SK-N-SH treated with all-trans-retinoic acid at 6 μM for 48 hours (cell line): ENCODE measurements around the gene SPAG4.

Experiments
- ATAC-seq: fragments of 200-7000 bp; cut with Tn5 transposase; 3 replicates; pipeline ENCODE4 v1.9.1; 2020; ENCODE audit warnings: mild to moderate bottlenecking, moderate library complexity
- ARNTL ChIP-seq: fragments of 450-650 bp; formaldehyde crosslinking; IDR thresholded peaks from 2 replicates; pipeline ENCODE4 v1.5.0; 2020; ENCODE audit warnings: low read depth, mild to moderate bottlenecking, moderate library complexity, borderline replicate concordance
- BACH2 ChIP-seq: fragments of 250-450 bp; sonication (Bioruptor Pico); IDR thresholded peaks from 2 replicates; pipeline ENCODE4 v1.9.0; 2021; ENCODE audit warnings: mild to moderate bottlenecking, borderline replicate concordance
- CSDC2 ChIP-seq: fragments of 250-450 bp; sonication (Bioruptor Pico); IDR thresholded peaks from 2 replicates; pipeline ENCODE4 v1.5.0; 2020; ENCODE audit warnings: mild to moderate bottlenecking, moderate library complexity
- ESRRG ChIP-seq: fragments of 250-450 bp; sonication (Bioruptor Pico); IDR thresholded peaks from 2 replicates; pipeline ENCODE4 v1.6.1; 2021; ENCODE audit warnings: mild to moderate bottlenecking
- GLIS3 ChIP-seq: fragments of 250-450 bp; sonication (Bioruptor Pico); IDR thresholded peaks from 2 replicates; pipeline ENCODE4 v1.5.0; 2020; ENCODE audit warnings: mild to moderate bottlenecking, moderate library complexity
- ISL1 ChIP-seq: fragments of 250-450 bp; sonication (Bioruptor Pico); IDR thresholded peaks from 2 replicates; pipeline ENCODE4 v2.1.2; 2022; ENCODE audit warnings: mild to moderate bottlenecking, moderate library complexity
- OSR1 ChIP-seq: fragments of 250-450 bp; sonication (Bioruptor Pico); IDR thresholded peaks from 2 replicates; pipeline ENCODE4 v1.8.0; 2022; ENCODE audit warnings: moderate library complexity, mild to moderate bottlenecking, inconsistent platforms
- PPARA ChIP-seq: fragments of 250-450 bp; sonication (Bioruptor Pico); IDR thresholded peaks from 2 replicates; pipeline ENCODE4 v1.5.0; 2020; ENCODE audit warnings: mild to moderate bottlenecking, borderline replicate concordance
- SNAI2 ChIP-seq: fragments of 250-450 bp; sonication (Bioruptor Pico); IDR thresholded peaks from 2 replicates; pipeline ENCODE4 v1.5.0; 2020; ENCODE audit warnings: mild to moderate bottlenecking, moderate library complexity
- TCF4 ChIP-seq: fragments of 250-450 bp; sonication (Bioruptor Pico); IDR thresholded peaks from 2 replicates; pipeline ENCODE4 v1.8.0; 2021; ENCODE audit warnings: mild to moderate bottlenecking, moderate library complexity, borderline replicate concordance
- TOX ChIP-seq: fragments of 250-450 bp; sonication (Bioruptor Pico); IDR thresholded peaks from 2 replicates; pipeline ENCODE4 v1.8.0; 2021; ENCODE audit warnings: mild to moderate bottlenecking, moderate library complexity, borderline replicate concordance
- ZC3H10 ChIP-seq: fragments of 250-450 bp; sonication (Bioruptor Pico); IDR thresholded peaks from 2 replicates; pipeline ENCODE4 v1.5.1; 2021; ENCODE audit warnings: mild to moderate bottlenecking, moderate library complexity
- ZFP3 ChIP-seq: fragments of 250-450 bp; sonication (Bioruptor Pico); IDR thresholded peaks from 2 replicates; pipeline ENCODE4 v1.5.0; 2020; ENCODE audit warnings: mild to moderate bottlenecking, moderate library complexity
- ZFP30 ChIP-seq: fragments of 450-650 bp; formaldehyde crosslinking; IDR thresholded peaks from 2 replicates; pipeline ENCODE4 v1.5.0; 2022; ENCODE audit warnings: mild to moderate bottlenecking, moderate library complexity
- ZNF565 ChIP-seq: fragments of 450-650 bp; formaldehyde crosslinking; conservative IDR thresholded peaks from 2 replicates; pipeline ENCODE4 v1.5.0; 2020; ENCODE audit warnings: low read depth, mild to moderate bottlenecking, moderate library complexity
- ZNF70 ChIP-seq: fragments of 450-650 bp; formaldehyde crosslinking; IDR thresholded peaks from 2 replicates; pipeline ENCODE4 v1.5.0; 2020; ENCODE audit warnings: mild to moderate bottlenecking, moderate library complexity
- ZNF8 ChIP-seq: fragments of 450-650 bp; formaldehyde crosslinking; IDR thresholded peaks from 2 replicates; pipeline ENCODE4 v1.5.0; 2020; ENCODE audit warnings: mild to moderate bottlenecking, moderate library complexity
- TF ChIP-seq, protein P1 (sequence below): fragments of 250-450 bp; sonication (Bioruptor Pico); IDR thresholded peaks from 2 replicates; pipeline ENCODE4 v1.5.1; 2021; ENCODE audit warnings: mild to moderate bottlenecking, moderate library complexity
- TF ChIP-seq, protein P2 (sequence below): fragments of 250-450 bp; sonication (Bioruptor Pico); IDR thresholded peaks from 2 replicates; pipeline ENCODE4 v1.8.0; 2020; ENCODE audit warnings: mild to moderate bottlenecking, moderate library complexity, borderline replicate concordance
- TF ChIP-seq, protein P3 (sequence below): fragments of 250-450 bp; sonication (Bioruptor Pico); IDR thresholded peaks from 2 replicates; pipeline ENCODE4 v1.8.0; 2021; ENCODE audit warnings: low read depth, mild to moderate bottlenecking, moderate library complexity, borderline replicate concordance
- TF ChIP-seq, protein P4 (sequence below): fragments of 250-450 bp; sonication (Bioruptor Pico); IDR thresholded peaks from 2 replicates; pipeline ENCODE4 v1.5.1; 2020; ENCODE audit warnings: low read depth, mild to moderate bottlenecking, moderate library complexity
- TF ChIP-seq, protein P5 (sequence below): fragments of 250-450 bp; sonication (Bioruptor Pico); IDR thresholded peaks from 2 replicates; pipeline ENCODE4 v1.5.0; 2020; ENCODE audit warnings: mild to moderate bottlenecking, moderate library complexity

The SPAG4 gene

DNA sequence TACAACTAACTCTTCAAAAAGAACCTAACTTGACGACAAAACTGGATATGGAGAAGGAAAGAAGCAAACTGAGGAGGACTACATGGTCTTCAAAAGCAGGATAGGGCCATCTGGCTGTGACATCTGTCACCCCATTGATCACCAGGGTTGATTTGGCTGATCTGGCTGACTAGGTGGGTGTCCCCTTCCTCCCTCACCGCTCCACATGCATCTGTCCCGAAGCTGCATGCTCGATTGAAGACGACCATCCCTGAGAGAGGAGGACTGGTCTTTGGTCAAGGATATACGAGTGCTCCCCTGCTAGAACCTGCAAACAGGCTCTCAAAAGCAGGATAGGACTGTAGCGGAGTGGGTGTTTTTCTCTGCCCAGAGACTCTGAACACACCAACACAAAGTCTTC, 27.4 kb downstream of the SPAG4 start:
- TF ChIP-seq ZC3H10 (CRISPR knock-in tag) (no peak), OSR1 (no peak), ISL1 (CRISPR knock-in tag) (no peak), ZNF70 (CRISPR knock-in tag) (no peak), ARNTL (no peak), ESRRG (CRISPR knock-in tag) (no peak)
- TF ChIP-seq, protein P1, sequence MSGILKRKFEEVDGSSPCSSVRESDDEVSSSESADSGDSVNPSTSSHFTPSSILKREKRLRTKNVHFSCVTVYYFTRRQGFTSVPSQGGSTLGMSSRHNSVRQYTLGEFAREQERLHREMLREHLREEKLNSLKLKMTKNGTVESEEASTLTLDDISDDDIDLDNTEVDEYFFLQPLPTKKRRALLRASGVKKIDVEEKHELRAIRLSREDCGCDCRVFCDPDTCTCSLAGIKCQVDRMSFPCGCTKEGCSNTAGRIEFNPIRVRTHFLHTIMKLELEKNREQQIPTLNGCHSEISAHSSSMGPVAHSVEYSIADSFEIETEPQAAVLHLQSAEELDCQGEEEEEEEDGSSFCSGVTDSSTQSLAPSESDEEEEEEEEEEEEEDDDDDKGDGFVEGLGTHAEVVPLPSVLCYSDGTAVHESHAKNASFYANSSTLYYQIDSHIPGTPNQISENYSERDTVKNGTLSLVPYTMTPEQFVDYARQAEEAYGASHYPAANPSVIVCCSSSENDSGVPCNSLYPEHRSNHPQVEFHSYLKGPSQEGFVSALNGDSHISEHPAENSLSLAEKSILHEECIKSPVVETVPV (CRISPR knock-in tag): no peak
- TF ChIP-seq, protein P2, sequence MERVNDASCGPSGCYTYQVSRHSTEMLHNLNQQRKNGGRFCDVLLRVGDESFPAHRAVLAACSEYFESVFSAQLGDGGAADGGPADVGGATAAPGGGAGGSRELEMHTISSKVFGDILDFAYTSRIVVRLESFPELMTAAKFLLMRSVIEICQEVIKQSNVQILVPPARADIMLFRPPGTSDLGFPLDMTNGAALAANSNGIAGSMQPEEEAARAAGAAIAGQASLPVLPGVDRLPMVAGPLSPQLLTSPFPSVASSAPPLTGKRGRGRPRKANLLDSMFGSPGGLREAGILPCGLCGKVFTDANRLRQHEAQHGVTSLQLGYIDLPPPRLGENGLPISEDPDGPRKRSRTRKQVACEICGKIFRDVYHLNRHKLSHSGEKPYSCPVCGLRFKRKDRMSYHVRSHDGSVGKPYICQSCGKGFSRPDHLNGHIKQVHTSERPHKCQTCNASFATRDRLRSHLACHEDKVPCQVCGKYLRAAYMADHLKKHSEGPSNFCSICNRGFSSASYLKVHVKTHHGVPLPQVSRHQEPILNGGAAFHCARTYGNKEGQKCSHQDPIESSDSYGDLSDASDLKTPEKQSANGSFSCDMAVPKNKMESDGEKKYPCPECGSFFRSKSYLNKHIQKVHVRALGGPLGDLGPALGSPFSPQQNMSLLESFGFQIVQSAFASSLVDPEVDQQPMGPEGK (CRISPR knock-in tag): no peak
- TF ChIP-seq, protein P3, sequence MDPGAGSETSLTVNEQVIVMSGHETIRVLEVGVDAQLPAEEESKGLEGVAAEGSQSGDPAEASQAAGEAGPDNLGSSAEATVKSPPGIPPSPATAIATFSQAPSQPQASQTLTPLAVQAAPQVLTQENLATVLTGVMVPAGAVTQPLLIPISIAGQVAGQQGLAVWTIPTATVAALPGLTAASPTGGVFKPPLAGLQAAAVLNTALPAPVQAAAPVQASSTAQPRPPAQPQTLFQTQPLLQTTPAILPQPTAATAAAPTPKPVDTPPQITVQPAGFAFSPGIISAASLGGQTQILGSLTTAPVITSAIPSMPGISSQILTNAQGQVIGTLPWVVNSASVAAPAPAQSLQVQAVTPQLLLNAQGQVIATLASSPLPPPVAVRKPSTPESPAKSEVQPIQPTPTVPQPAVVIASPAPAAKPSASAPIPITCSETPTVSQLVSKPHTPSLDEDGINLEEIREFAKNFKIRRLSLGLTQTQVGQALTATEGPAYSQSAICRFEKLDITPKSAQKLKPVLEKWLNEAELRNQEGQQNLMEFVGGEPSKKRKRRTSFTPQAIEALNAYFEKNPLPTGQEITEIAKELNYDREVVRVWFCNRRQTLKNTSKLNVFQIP (CRISPR knock-in tag): no peak
- TF ChIP-seq, all 23 proteins: peak for 0
- ATAC-seq: no peak

DNA sequence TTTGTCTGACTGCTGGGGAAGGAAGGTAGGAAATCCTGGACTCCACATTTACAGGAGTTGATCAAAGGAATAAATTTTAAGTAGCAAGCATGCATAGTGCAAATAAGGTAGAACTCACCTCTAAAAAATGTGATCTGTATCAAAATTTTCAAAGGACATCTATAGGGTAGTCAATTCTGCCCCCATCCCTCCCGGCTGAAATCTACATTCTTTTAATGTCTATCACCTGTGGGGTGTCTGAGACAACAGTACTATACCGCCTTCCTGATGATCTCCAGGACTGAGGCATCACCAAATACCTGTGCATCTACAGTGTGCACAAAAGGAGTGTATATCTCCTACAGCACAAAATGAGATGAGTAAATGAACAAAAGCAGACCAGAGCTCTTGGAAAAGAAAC, 29.2 kb downstream of the SPAG4 start:
- no peak for ATAC-seq
- TF ChIP-seq ZFP30 (no peak), TCF4 (CRISPR knock-in tag) (no peak), ESRRG (CRISPR knock-in tag) (no peak), ISL1 (CRISPR knock-in tag) (no peak), PPARA (CRISPR knock-in tag) (no peak), GLIS3 (CRISPR knock-in tag) (no peak), ZNF565 (CRISPR knock-in tag) (no peak), TOX (no peak), CSDC2 (CRISPR knock-in tag) (no peak), ZC3H10 (CRISPR knock-in tag) (no peak)
- TF ChIP-seq, protein P1 (CRISPR knock-in tag): no peak

DNA sequence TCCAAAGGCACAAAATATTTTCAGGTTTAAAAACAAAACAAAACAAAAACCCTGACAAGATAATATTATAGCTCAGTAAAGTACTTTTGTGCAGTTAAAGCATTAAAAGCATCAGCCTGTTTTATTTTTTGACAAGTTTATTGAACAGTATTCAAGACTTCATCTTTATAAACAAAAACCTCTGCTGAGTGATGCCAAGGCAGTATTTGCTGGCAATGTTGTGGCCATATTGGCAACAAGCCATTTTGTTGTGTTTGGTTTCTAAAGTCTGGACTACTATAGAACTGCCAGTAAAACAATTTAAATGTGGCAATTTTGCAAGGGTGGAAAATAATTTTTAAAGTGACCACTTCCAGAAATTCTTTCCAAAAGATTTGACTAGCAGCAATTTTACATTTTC, 33.2 kb downstream of the SPAG4 start:
- no peak for ATAC-seq
- TF ChIP-seq TCF4 (CRISPR knock-in tag) (no peak), ZC3H10 (CRISPR knock-in tag) (no peak), TOX (no peak), OSR1 (no peak), SNAI2 (CRISPR knock-in tag) (no peak), ARNTL (no peak), GLIS3 (CRISPR knock-in tag) (no peak), CSDC2 (CRISPR knock-in tag) (no peak), ISL1 (CRISPR knock-in tag) (no peak), ESRRG (CRISPR knock-in tag) (no peak)
- TF ChIP-seq, protein P2 (CRISPR knock-in tag): no peak
- TF ChIP-seq, protein P4, sequence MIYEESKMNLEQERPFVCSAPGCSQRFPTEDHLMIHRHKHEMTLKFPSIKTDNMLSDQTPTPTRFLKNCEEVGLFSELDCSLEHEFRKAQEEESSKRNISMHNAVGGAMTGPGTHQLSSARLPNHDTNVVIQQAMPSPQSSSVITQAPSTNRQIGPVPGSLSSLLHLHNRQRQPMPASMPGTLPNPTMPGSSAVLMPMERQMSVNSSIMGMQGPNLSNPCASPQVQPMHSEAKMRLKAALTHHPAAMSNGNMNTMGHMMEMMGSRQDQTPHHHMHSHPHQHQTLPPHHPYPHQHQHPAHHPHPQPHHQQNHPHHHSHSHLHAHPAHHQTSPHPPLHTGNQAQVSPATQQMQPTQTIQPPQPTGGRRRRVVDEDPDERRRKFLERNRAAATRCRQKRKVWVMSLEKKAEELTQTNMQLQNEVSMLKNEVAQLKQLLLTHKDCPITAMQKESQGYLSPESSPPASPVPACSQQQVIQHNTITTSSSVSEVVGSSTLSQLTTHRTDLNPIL (CRISPR knock-in tag): no peak
- TF ChIP-seq, all 23 proteins: peak for 0

DNA sequence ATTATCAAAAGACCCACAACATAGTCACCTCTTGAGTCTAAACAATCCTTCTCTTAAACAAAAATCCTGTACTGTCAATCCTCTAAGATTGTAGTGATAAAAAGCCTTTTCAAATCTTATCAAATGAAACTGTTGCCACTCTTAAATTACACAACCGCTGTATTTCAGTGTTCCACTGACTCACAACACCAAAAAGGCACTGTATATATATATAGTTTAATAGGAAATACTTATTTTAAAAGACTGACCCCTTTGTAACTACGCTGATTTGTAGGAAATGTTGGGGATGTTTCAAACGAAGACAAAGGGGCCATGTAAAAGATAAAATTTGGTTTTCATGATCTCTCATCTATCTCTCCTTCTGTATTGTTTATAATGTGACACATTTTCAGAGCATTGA, 35.0 kb downstream of the SPAG4 start:
- ATAC-seq: no peak
- no peak for TF ChIP-seq TCF4 (CRISPR knock-in tag)
- TF ChIP-seq ZNF8 (CRISPR knock-in tag): no peak
- TF ChIP-seq, protein P5, sequence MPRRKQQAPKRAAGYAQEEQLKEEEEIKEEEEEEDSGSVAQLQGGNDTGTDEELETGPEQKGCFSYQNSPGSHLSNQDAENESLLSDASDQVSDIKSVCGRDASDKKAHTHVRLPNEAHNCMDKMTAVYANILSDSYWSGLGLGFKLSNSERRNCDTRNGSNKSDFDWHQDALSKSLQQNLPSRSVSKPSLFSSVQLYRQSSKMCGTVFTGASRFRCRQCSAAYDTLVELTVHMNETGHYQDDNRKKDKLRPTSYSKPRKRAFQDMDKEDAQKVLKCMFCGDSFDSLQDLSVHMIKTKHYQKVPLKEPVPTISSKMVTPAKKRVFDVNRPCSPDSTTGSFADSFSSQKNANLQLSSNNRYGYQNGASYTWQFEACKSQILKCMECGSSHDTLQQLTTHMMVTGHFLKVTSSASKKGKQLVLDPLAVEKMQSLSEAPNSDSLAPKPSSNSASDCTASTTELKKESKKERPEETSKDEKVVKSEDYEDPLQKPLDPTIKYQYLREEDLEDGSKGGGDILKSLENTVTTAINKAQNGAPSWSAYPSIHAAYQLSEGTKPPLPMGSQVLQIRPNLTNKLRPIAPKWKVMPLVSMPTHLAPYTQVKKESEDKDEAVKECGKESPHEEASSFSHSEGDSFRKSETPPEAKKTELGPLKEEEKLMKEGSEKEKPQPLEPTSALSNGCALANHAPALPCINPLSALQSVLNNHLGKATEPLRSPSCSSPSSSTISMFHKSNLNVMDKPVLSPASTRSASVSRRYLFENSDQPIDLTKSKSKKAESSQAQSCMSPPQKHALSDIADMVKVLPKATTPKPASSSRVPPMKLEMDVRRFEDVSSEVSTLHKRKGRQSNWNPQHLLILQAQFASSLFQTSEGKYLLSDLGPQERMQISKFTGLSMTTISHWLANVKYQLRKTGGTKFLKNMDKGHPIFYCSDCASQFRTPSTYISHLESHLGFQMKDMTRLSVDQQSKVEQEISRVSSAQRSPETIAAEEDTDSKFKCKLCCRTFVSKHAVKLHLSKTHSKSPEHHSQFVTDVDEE (CRISPR knock-in tag): no peak
- TF ChIP-seq ESRRG (CRISPR knock-in tag): no peak
- TF ChIP-seq BACH2: no peak
- no peak for TF ChIP-seq ZFP3 (CRISPR knock-in tag)
- no peak for TF ChIP-seq GLIS3 (CRISPR knock-in tag)
- TF ChIP-seq ZNF70 (CRISPR knock-in tag): no peak
- no peak for TF ChIP-seq ZC3H10 (CRISPR knock-in tag)
- no peak for TF ChIP-seq TOX
